ENCODE measurements around the gene RHOT1.
"Not testable (repeated sequence)": the region's sequence is repeated elsewhere in the genome, so short reads cannot be mapped to it uniquely, and the experiment has no call there.

The RHOT1 gene
- long read RNA-seq, transcript RHOT1-203 (21 exons, 3,297 nt), result minor isoform, 15 of 204 reads
- long read RNA-seq, transcript RHOT1-204 (20 exons, 2,960 nt), result minor isoform, 24 of 204 reads
- long read RNA-seq, transcript RHOT1-205 (20 exons, 2,516 nt), result minor isoform, 24 of 204 reads
- long read RNA-seq, transcript RHOT1-201 (19 exons, 3,133 nt), result major isoform, 62 of 204 reads
- long read RNA-seq, partial matches to known transcripts, result 20 of 204 reads
- long read RNA-seq, other reads (novel, unspliced or antisense), result 43 of 204 reads

DNA sequence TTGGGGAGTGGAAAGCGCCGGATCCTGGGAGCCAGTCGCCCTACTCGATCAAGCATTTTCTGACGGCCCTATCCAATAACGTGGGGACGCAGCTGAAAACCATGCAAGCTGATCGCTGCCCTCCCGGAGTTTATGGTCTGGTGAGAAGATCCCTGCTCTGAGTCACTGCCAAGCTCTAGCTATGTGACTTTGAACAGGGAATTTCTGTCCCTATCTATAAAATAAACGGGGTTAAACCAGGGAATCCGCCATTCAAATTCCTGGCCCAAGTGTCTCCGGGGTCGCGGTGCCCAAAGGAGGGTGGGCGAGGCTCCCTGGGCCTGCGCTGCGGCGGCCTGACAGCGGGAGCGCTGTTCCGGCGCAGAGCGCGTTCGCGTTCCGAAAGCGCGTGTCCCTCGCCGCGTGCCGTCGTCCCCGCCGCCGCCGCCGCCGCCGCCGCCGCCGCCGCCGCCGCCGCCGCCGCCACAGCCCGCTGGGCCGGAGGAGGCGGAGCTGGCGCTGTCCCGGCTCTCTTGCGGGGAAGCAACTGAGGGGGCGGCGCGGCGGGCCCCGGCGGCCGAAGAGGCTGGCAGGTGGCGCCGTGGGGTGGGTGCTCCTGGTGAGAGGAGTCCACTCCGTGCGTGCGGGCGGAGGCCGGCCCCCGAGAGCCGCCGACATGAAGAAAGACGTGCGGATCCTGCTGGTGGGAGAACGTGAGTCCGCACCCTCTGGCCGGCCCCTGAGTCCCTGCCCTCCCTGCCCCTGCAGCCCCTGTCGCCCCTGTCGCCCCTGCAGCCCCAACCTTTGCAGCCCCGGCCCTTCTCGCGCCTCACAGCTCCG, at the start of gene RHOT1:
RHOT1 (plus strand) TSS at position 465 of the 819 bp plus-strand sequence; CDS start at position 656, 191 bp downstream.
- DNase-seq (ENCODE audit: low read depth in 1 of 2, low spot score in 1 of 2), result peak; percentile 69 to 70
- TF ChIP-seq CTCF (IDR thresholded peaks at IDR 0.05; ENCODE audit: insufficient read depth, low read length) (peak; percentile 39), POLR2AphosphoS5 (IDR thresholded peaks at IDR 0.05; ENCODE audit: low read depth) (0 out of 2 replicates have a peak, but pooled peaks have one; percentile 27), REST (IDR thresholded peaks at IDR 0.05; ENCODE audit: insufficient replicate concordance, low read depth) (no peak), GABPA (IDR thresholded peaks at IDR 0.05; ENCODE audit: low read depth) (no peak)
- peak within 1 kb of the TSS; percentile 90 for H3K27ac ChIP-seq (replicated peaks)

DNA sequence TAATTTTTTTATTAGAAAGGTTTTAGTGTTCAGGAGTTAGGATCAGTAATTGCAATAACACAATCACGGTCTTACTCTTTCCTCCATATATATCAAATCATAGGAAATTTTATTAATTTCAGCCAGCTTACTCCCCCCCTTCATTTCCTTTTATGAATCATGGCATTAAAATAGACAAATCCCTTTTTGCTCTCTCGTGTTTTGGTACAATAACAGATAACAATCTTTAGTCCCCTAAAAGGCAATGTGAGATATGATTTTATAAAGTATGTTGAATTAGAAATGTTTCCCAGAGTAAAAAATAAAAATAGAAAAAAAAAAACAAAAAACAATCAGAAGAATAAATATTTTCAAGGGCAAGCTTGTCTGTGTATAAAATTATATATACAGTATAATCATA, 42.6 kb upstream of the RHOT1 start:
- no peak for DNase-seq (ENCODE audit: low read depth in 1 of 2, low spot score in 1 of 2)
- TF ChIP-seq CTCF (IDR thresholded peaks at IDR 0.05; ENCODE audit: insufficient read depth, low read length) (no peak), SPI1 (IDR thresholded peaks at IDR 0.05; ENCODE audit: borderline replicate concordance, low read depth) (no peak), REST (IDR thresholded peaks at IDR 0.05; ENCODE audit: insufficient replicate concordance, low read depth) (no peak), GABPA (IDR thresholded peaks at IDR 0.05; ENCODE audit: low read depth) (no peak), POLR2AphosphoS5 (IDR thresholded peaks at IDR 0.05; ENCODE audit: low read depth) (no peak)
- no peaks in the 10 kb centered on the region for H3K27me3 ChIP-seq (ENCODE audit: insufficient read depth, poor library complexity, severe bottlenecking)
- H3K27ac ChIP-seq (replicated peaks), result no peak overlapping the region
- H3K4me3 ChIP-seq (replicated peaks; ENCODE audit: insufficient read depth, low read length), result no peak overlapping the region

More for the DNA sequence above, at the start of gene RHOT1:
- peak within 1 kb of the TSS; percentile 98 for H3K4me3 ChIP-seq (replicated peaks; ENCODE audit: insufficient read depth, low read length)
- H3K27me3 ChIP-seq (ENCODE audit: insufficient read depth, poor library complexity, severe bottlenecking), result no peaks in the 10 kb centered on the region

GRCh38 chr17:32100323-32100722, 42.0 kb upstream of the RHOT1 start:
- not testable (repeated sequence) for DNase-seq (ENCODE audit: low read depth in 1 of 2, low spot score in 1 of 2); H3K27ac ChIP-seq (replicated peaks)

DNA sequence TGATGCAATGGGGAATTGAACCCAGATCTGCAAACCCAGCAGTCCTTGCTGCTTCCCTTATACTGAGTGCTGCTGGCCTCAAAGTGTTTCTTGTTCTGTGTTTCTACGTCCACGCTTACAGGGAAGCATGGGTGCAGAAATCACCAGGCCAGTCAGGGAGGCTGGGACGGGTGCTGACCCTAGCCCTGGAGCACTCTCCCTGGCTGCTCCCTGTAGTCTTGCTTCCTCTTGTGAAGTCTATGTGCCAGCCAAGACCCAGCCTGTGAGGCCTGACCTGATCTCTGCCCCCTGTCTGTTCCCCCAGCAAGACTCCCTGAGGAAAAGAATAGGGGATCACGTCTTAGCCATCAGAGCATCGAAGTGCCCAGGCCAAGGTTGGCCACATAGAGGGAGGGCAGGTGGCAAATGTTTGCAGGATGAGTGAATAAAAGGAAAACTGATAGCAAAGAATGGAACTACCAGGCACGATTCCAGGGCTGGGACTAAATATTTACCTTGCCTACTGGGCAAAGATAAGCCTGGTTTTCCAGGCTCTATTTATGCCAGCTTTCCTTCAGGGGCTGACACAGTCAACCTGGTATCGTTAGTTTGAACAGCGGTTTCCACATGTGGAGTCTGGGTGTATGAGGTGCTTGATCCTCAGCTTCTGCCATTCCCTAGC, 41.2 kb upstream of the RHOT1 start:
- Histone ChIP-seq H3K27me3 (ENCODE audit: insufficient read depth, poor library complexity, severe bottlenecking) (no peaks in the 10 kb centered on the region), H3K4me3 (replicated peaks; ENCODE audit: insufficient read depth, low read length) (no peak overlapping the region), H3K27ac (replicated peaks) (no peak overlapping the region)
- DNase-seq (ENCODE audit: low read depth in 1 of 2, low spot score in 1 of 2), result no peak
- no peak for TF ChIP-seq SPI1 (IDR thresholded peaks at IDR 0.05; ENCODE audit: borderline replicate concordance, low read depth)

More at GRCh38 chr17:32100323-32100722, 42.0 kb upstream of the RHOT1 start:
- H3K4me3 ChIP-seq (replicated peaks; ENCODE audit: insufficient read depth, low read length); H3K27me3 ChIP-seq (ENCODE audit: insufficient read depth, poor library complexity, severe bottlenecking): not testable (repeated sequence)
